Ureter (tissue), 1 donor: Measurements from ENCODE around the gene LRTM1. TPM values are rescaled to one million over a fixed set of nuclear protein-coding genes. Genes with fewer than 3 reads are reported as not detected.

Source experiments
- DNase-seq: peaks from one replicate; pipeline ENCODE4 v3.0.0-alpha.2; 2020; ENCODE audit warnings: low spot score
- total RNA-seq: library from RNA; stranded (reverse); gene quantifications from one replicate; pipeline ENCODE4 v1.2.4, GENCODE V29; 2023
- donor health status: DM: yes; HTN: yes; CAD: no.

Gene LRTM1
- total RNA-seq, 1 donor from 2014 or later, result not detected

- DNase-seq, result no peak
These were observed 11.9 kb upstream of the LRTM1 start for GRCh38 chr3:54939557-54940300.

- DNase-seq, result no peak
These were observed 8.7 kb upstream of the LRTM1 start for GRCh38 chr3:54936561-54936960.

GRCh38 chr3:54935869-54936268, 8.0 kb upstream of the LRTM1 start:
- no peak for DNase-seq

GRCh38 chr3:54932606-54933005, 4.7 kb upstream of the LRTM1 start:
- no peak for DNase-seq

GRCh38 chr3:54931182-54931581, 3.3 kb upstream of the LRTM1 start:
- no peak for DNase-seq

- no peak for DNase-seq
These were observed 9.3 kb downstream of the LRTM1 start for GRCh38 chr3:54918516-54918915.

GRCh38 chr3:54917862-54918261, 10.0 kb downstream of the LRTM1 start:
- DNase-seq, result no peak

- DNase-seq, result no peak
These were observed 10.7 kb downstream of the LRTM1 start for GRCh38 chr3:54917174-54917573.

GRCh38 chr3:54916732-54917131, 11.1 kb downstream of the LRTM1 start:
- no peak for DNase-seq

- DNase-seq, result no peak
These were observed 11.9 kb downstream of the LRTM1 start for GRCh38 chr3:54915976-54916375.

GRCh38 chr3:54915181-54915580, 12.7 kb downstream of the LRTM1 start:
- DNase-seq, result no peak

GRCh38 chr3:54914180-54914579, 13.7 kb downstream of the LRTM1 start:
- DNase-seq, result no peak

- DNase-seq, result no peak
These were observed 18.7 kb downstream of the LRTM1 start for GRCh38 chr3:54909191-54909590.

- no peak for DNase-seq
These were observed 21.1 kb downstream of the LRTM1 start for GRCh38 chr3:54906763-54907162.

GRCh38 chr3:54905920-54906319, 21.9 kb downstream of the LRTM1 start:
- no peak for DNase-seq

- no peak for DNase-seq
These were observed 22.5 kb downstream of the LRTM1 start for GRCh38 chr3:54905261-54905888.

GRCh38 chr3:54901906-54902685, 25.8 kb downstream of the LRTM1 start:
- DNase-seq, result no peak

- DNase-seq, result no peak
These were observed 26.8 kb downstream of the LRTM1 start for GRCh38 chr3:54900838-54901591.

GRCh38 chr3:54899273-54899672, 28.6 kb downstream of the LRTM1 start:
- no peak for DNase-seq

- DNase-seq, result no peak
These were observed 30.7 kb downstream of the LRTM1 start for GRCh38 chr3:54897028-54897711.

- no peak for DNase-seq
These were observed 32.2 kb downstream of the LRTM1 start for GRCh38 chr3:54895613-54896012.
